GM19099 (cell line): Measurements from ENCODE around the gene SLC2A13.

ENCODE experiments used
- POLR2A ChIP-seq: IDR thresholded peaks from 3 replicates; pipeline ENCODE4 v1.6.1; 2011; ENCODE audit warnings: low read depth; ENCODE audit not compliant: insufficient read length; ENCODE audit errors: extremely low read depth

Gene SLC2A13

GRCh38 chr12:40032433-40033241 lies 73.2 kb downstream of the SLC2A13 start:
- no peak for TF ChIP-seq POLR2A

GRCh38 chr12:40031965-40032364 lies 73.9 kb downstream of the SLC2A13 start:
- no peak for TF ChIP-seq POLR2A

DNA sequence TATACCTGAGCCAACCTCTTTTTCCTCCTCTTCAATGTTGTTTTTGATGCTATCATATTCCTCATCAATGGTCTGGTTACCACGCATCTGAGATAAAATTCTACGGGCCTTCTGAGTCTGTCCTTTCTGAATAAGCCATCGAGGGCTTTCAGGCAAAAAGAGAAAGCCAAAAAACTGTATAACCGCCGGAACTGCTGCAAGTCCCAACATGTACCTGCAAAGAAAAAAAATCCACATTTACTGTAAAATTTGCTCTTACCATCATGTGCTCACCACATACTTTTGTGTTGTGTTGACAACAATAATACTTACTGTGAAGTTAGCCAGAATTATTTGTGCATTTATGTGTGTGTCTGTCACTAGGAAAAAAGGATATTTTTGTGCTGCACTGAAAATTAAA lies 77.6 kb downstream of the SLC2A13 start:
- TF ChIP-seq POLR2A: no peak

GRCh38 chr12:40022850-40023249 lies 83.0 kb downstream of the SLC2A13 start:
- TF ChIP-seq POLR2A: no peak

GRCh38 chr12:40020261-40020691 lies 85.6 kb downstream of the SLC2A13 start:
- no peak for TF ChIP-seq POLR2A

DNA sequence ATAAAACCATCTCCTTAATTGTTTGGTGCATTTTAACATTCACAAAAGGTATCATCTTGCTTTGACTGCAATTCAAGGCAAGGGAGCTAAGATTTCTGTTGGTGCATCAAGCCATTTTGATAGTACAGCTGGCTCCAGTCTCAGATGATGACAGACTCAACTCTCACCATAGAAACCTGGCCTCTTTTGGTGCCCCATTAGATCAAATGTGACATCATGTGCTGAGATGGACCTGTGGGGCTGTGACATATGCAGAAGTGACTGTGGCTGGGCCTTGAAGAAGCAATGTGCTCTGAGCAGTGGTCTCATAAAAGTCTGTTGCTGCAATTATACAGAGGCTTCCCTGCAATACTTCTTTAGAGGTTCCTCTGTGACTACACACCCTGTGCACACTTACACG lies 88.4 kb downstream of the SLC2A13 start:
- TF ChIP-seq POLR2A: no peak

DNA sequence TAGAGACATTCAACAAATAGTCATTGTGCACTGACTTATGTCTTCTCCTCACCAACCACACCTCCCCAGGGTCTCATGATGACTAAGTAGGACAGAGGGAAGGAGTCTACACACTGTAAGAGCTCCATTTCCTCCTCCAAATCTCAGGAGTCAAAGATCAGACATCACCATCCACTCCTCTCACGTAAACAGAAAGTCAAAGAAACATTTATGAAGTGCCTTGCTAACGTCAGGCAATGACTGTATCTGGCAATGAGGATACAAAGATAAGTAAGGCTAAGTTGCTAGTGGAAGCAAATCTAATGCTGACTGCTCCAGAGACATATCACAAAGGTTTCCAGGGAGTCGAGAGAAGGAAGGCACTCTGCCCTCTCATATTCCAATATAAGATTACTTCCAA lies 88.9 kb downstream of the SLC2A13 start:
- no peak for TF ChIP-seq POLR2A

DNA sequence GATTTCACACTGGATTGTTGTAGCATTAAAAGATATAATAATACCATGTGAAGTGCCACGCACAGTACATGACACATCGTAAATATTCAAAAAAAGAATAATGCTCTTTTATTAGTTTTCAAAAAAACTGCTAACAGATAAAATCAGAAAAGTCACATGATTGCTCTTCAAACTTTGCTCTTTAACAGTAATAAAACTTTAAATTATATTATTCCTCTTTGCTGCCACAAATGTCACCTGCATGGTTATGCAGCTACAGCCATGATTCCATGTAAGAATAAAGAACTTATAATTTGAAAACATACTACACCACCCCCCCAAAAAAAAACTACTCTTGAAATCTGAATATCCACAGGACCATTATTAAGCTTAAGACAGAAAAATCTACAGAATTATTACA lies 90.0 kb downstream of the SLC2A13 start:
- TF ChIP-seq POLR2A: no peak

DNA sequence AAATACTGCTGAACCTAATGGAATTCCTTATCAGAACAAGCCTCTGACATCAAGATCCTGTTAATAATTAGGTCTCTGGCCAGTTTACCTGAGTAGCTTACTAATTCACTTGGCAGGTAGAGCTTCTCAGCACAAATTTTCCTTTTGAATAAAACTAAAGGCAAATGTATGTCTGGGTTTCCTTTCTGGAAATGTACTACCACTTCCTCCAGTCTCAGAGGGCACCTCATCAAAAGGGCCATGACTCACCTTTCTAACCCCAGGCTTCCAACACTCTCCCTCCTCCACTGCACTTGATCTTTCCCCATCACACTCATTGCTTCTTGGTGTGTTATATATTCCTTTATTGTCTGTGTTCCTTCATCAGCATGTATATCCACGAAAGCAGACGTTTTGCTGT lies 90.5 kb downstream of the SLC2A13 start:
- no peak for TF ChIP-seq POLR2A

DNA sequence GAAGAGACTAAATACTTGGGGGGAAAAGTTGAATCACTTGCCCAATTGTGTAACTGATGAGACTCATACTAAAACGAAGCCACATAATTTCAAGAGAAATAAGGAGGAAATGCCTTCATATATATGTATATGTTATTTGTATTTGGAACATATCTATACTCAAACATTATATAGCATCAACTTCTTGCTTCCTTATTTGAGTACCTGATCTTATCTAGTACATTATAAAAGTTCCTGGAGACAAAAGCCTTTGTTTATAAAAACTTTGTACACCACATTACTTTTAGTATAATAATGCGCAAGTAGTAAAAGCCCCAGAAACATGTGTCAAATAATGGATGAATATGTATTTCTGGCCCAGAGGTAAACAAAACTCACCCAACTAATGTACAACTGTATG lies 92.0 kb downstream of the SLC2A13 start:
- TF ChIP-seq POLR2A: no peak

- TF ChIP-seq POLR2A: no peak
These were observed 92.6 kb downstream of the SLC2A13 start for GRCh38 chr12:40013292-40013691.

- TF ChIP-seq POLR2A: no peak
These were observed 93.2 kb downstream of the SLC2A13 start for GRCh38 chr12:40012711-40013110.

GRCh38 chr12:40011775-40012129 lies 94.1 kb downstream of the SLC2A13 start:
- no peak for TF ChIP-seq POLR2A

DNA sequence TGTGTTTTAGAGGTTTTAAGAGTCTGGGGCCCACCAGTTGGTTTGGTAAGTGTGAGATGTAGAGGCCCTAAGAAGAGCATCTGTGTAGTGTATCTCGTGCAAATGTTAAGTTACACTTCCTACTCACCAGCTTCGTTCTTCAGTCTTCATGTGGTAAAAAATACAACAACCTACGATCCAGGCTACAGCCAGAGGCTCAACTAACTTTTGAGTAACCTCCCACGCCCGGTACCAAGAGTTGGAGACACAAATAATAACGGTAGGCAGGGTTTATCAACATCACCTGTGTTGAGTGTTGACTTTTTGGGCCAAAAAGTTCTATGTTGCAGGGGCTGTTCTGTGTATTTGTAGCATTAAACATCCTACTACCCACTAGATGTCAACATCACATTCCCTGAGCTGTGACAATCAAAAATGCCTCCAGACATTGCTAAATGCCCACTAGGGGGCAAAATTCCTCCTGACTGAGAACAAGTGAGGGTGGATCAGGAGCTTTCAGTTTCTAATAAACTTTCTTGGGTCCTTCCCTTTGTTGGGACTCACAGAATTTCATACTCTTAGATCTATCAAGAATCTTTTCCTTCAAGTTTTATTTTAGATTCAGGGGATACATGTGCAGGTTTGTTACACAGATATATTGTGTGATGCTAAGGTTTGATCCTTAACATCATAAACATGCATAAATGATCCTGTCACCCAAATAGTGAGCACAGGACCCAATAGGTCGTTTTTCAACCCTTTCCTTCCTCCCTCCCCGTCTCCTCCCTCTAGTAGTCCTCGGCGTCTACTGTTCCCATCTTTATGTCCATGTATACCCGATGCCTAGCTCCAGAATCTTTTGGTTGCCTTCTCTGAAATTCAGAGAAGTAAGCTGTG lies 94.7 kb downstream of the SLC2A13 start:
- no peak for TF ChIP-seq POLR2A

GRCh38 chr12:40002178-40003169 lies 103.4 kb downstream of the SLC2A13 start:
- TF ChIP-seq POLR2A: no peak
